ENCODE data around the gene CCT3. TPM values are rescaled to one million over a fixed set of nuclear protein-coding genes. Genes with fewer than 3 reads are reported as not detected.
A peak's percentile ranks its signal among the peaks of the same experiment; 100 is the strongest.
"Not testable (repeated sequence)": the region's sequence is repeated elsewhere in the genome, so short reads cannot be mapped to it uniquely, and the experiment has no call there.

The CCT3 gene
- polyA plus RNA-seq, 1 experiment: 359 TPM

DNA sequence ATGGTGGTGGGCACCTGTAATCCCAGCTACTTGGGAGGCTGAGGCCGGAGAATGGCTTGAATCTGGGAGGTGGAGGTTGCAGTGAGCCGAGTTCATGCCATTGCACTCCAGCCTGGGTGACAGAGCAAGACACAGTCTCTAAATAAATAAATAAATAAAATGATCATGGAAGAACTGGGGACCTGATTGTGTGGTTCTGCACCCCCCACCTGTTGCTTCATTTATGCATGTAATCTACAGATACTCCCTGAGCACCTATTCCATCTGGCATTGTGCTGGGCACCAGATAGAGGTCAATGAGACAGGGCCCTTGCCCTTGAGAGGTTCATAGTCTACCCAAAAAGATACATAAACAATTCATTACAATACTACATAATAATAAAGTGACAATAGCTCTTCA is 19.9 kb upstream of the CCT3 start:
- TF ChIP-seq, protein P1, sequence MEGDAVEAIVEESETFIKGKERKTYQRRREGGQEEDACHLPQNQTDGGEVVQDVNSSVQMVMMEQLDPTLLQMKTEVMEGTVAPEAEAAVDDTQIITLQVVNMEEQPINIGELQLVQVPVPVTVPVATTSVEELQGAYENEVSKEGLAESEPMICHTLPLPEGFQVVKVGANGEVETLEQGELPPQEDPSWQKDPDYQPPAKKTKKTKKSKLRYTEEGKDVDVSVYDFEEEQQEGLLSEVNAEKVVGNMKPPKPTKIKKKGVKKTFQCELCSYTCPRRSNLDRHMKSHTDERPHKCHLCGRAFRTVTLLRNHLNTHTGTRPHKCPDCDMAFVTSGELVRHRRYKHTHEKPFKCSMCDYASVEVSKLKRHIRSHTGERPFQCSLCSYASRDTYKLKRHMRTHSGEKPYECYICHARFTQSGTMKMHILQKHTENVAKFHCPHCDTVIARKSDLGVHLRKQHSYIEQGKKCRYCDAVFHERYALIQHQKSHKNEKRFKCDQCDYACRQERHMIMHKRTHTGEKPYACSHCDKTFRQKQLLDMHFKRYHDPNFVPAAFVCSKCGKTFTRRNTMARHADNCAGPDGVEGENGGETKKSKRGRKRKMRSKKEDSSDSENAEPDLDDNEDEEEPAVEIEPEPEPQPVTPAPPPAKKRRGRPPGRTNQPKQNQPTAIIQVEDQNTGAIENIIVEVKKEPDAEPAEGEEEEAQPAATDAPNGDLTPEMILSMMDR (IDR thresholded peaks at IDR 0.05; ENCODE audit: low read depth, low read length): no peak

DNA sequence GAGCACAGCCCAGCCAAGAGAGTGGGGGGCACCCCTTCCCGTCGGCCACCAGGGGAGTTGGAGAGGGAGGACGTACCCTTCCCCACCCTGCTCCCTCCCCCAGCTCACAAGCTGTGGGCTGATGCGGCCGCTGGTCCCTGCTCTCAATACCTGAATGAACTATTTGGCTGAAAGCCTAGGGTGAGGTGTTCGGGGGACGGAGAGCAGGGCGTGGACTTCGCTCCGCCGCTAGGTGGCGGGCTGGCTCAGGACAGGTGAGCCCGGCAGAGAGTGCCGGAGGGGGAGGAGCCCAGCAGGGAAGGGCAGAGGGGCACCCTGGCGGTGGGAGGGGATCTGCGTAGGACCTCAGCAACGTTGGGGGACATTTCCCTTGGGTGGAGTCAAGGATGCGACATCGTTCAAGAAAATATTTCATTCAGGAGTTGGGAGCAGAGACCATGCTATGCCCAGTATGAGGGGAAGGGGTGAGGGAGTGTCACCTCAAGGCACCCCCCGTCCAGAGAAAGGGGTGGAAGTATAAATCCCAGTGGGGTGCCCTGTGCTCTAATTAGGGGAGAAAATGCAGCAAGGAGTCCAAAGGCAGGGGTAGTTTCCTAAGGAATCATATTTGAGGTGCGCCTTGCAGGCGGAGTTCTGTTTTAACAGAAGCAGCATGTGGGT is 18.9 kb upstream of the CCT3 start:
- POLR2A ChIA-PET: no interaction called here

More for the DNA sequence above, 19.9 kb upstream of the CCT3 start:
- DNase-seq (ENCODE audit: low read depth, low spot score): no peak
- H3K9me3 ChIP-seq (ENCODE audit: control insufficient read depth, insufficient read depth, low read length): no peaks in the 10 kb centered on the region; the same call in 1 of the 2 replicates
- peaks cover 37% of the 10 kb centered on the region for H3K27me3 ChIP-seq (ENCODE audit: control insufficient read depth, insufficient read depth, low read length)
- no peak overlapping the region for H3K4me3 ChIP-seq (ENCODE audit: low read depth, low read length)
- H3K27ac ChIP-seq (ENCODE audit: low read depth, low read length): no peak overlapping the region
- POLR2A ChIA-PET: no interaction called here
- CTCF ChIA-PET: interaction anchor here (3.1 kb wide), 1 partner anchor 27 kb away, joined by 14 read pairs; no protein-coding TSS in a partner anchor

DNA sequence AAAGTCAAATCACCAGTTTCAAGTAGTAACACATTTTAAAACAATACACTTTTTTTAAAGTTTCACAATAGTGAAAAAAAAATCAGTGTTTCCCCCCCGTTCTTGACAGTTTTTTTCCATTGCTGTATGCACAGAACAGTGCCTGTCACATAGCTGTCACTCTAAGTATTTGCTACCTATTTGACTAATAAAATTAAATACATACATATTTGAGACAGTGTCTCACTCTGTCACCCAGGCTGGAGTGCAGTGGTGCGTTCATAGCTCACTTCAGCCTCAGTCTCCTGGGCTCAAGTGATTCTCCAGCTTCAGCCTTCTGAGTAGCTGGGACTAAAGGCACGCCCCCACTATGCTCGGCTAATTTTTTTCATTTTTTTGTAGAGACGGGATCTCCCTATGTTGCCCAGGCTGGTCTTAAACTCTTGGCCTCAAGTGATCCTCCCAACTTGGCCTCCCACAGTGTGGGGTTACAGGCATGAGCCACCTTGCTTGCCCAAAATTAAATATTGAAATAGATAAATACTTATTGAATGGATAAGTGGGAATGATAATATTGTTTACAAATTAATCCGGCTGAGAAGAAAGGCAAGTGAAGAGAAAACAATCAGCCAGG is 18.3 kb upstream of the CCT3 start:
- CTCF ChIA-PET: interaction anchor here (1.1 kb wide), 1 partner anchor 89 kb away, joined by 6 read pairs; no protein-coding TSS in a partner anchor
- Histone ChIP-seq H3K27ac (ENCODE audit: low read depth, low read length) (peak overlapping the region; percentile 11), H3K4me3 (ENCODE audit: low read depth, low read length) (no peak overlapping the region), H3K9me3 (ENCODE audit: control insufficient read depth, insufficient read depth, low read length) (no peaks in the 10 kb centered on the region; the same call in 1 of the 2 replicates), H3K27me3 (ENCODE audit: control insufficient read depth, insufficient read depth, low read length) (peaks cover 47% of the 10 kb centered on the region)
- DNase-seq (ENCODE audit: low read depth, low spot score): no peak
- TF ChIP-seq, protein P1 (IDR thresholded peaks at IDR 0.05; ENCODE audit: low read depth, low read length): no peak
- POLR2A ChIA-PET: no interaction called here

More for the DNA sequence above, 18.9 kb upstream of the CCT3 start:
- TF ChIP-seq, protein P1 (IDR thresholded peaks at IDR 0.05; ENCODE audit: low read depth, low read length): peak; percentile 31
- CTCF ChIA-PET: interaction anchor here (1.1 kb wide), 1 partner anchor 89 kb away, joined by 6 read pairs; no protein-coding TSS in a partner anchor
- H3K27ac ChIP-seq (ENCODE audit: low read depth, low read length): no peak overlapping the region
- no peaks in the 10 kb centered on the region; the same call in 1 of the 2 replicates for H3K9me3 ChIP-seq (ENCODE audit: control insufficient read depth, insufficient read depth, low read length)
- DNase-seq (ENCODE audit: low read depth, low spot score): no peak
- H3K4me3 ChIP-seq (ENCODE audit: low read depth, low read length): no peak overlapping the region
- H3K27me3 ChIP-seq (ENCODE audit: control insufficient read depth, insufficient read depth, low read length): peaks cover 42% of the 10 kb centered on the region

DNA sequence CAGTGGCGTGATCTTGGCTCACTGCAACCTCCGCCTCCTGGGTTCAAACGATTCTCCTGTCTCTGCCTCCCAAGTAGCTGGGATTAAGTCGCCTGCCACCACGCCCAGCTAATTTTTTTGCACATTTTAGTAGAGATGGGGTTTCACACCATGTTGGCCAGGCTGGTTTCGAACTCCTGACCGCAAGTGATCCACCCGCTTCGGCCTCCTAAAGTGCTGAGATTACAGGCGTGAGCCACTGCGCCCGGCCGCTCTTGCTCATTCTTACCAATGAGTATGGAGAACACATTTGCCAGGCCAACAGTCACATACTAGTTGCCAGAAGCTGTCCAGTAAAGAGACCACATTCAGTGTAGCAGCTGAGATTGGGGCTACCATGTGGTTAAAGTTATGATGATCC is 14.4 kb upstream of the CCT3 start:
- H3K4me3 ChIP-seq (ENCODE audit: low read depth, low read length); POLR2A ChIA-PET; DNase-seq (ENCODE audit: low read depth, low spot score); H3K9me3 ChIP-seq (ENCODE audit: control insufficient read depth, insufficient read depth, low read length); H3K27ac ChIP-seq (ENCODE audit: low read depth, low read length): not testable (repeated sequence)
- CTCF ChIA-PET: interaction anchor here (0.6 kb wide), 2 partner anchors 15 to 33 kb away, joined by 4 to 7 read pairs; partner anchors contain the start of gene CCT3
- peaks cover 38% of the 10 kb centered on the region for H3K27me3 ChIP-seq (ENCODE audit: control insufficient read depth, insufficient read depth, low read length)

DNA sequence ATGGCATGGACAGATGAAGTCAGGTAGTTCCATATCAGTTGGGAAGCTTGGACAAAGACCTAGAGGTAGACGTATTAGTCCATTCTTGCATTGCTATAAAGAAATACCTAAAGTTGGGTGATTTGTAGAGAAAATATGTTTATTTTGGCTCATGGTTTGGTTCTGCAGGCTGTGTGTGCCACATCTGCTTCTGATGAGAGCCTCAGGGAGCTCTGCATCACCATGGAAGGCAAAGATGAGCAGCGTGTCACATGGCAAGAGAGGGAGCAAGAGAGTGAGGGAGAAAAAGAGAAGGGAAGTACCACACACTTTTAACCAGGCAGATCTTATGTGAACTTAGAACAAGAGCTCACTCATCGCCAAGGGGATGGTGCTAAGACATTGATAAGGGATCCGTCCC is 9.2 kb upstream of the CCT3 start:
- Histone ChIP-seq H3K9me3 (ENCODE audit: control insufficient read depth, insufficient read depth, low read length) (no peaks in the 10 kb centered on the region), H3K27ac (ENCODE audit: low read depth, low read length) (no peak overlapping the region), H3K4me3 (ENCODE audit: low read depth, low read length) (no peak overlapping the region), H3K27me3 (ENCODE audit: control insufficient read depth, insufficient read depth, low read length) (peaks cover 27% of the 10 kb centered on the region)
- POLR2A ChIA-PET: no interaction called here
- DNase-seq (ENCODE audit: low read depth, low spot score): no peak
- TF ChIP-seq, protein P1 (IDR thresholded peaks at IDR 0.05; ENCODE audit: low read depth, low read length): no peak
- CTCF ChIA-PET: interaction anchor here (0.6 to 1.6 kb wide), 6 partner anchors 12 to 263 kb away, joined by 3 to 8 read pairs (median 4); no protein-coding TSS in a partner anchor
